Thoracic aorta (tissue), 2 donors: ENCODE results near the gene LDHD. TPM values are rescaled to one million over a fixed set of nuclear protein-coding genes. Genes with fewer than 3 reads are reported as not detected.

Experiments used
- ATAC-seq: fragments of 150-250 bp; one replicate; pipeline ENCODE4 v1.8.0; 2017; ENCODE audit warnings: low read depth; ENCODE audit not compliant: insufficient number of reproducible peaks, low FRiP score
- DNase-seq: peaks from one replicate; pipeline ENCODE4 v3.0.0-alpha.2; 2020; ENCODE audit warnings: low spot score
- H3K27ac ChIP-seq, 2 donors: fragments of 200-600 bp; sonication (generic); 1 replicate in 1 of 2; 2 replicates in 1 of 2; pipeline ENCODE4 v1.5.1; 2016; ENCODE audit warnings: mild to moderate bottlenecking in 2 of 2, moderate library complexity in 2 of 2
- H3K27me3 ChIP-seq: fragments of 200-600 bp; sonication (generic); replicated peaks from 2 replicates; pipeline ENCODE4 v1.6.0; 2016; ENCODE audit warnings: mild to moderate bottlenecking; ENCODE audit not compliant: insufficient read depth
- H3K36me3 ChIP-seq: fragments of 200-600 bp; sonication (generic); one replicate; pipeline ENCODE4 v1.5.1; 2016
- H3K4me1 ChIP-seq, 2 donors: fragments of 200-600 bp; sonication (generic); 1 replicate in 1 of 2; 2 replicates in 1 of 2; pipeline versions ENCODE4 v1.5.1 to v1.6.0; 2016; ENCODE audit warnings: low read depth in 2 of 2, mild to moderate bottlenecking in 1 of 2; ENCODE audit not compliant: control insufficient read depth in 1 of 2
- H3K4me3 ChIP-seq: fragments of 200-600 bp; sonication (generic); 2 replicates; pipeline ENCODE4 v1.5.1; 2016; ENCODE audit warnings: mild to moderate bottlenecking
- H3K9me3 ChIP-seq: fragments of 200-600 bp; sonication (generic); 2 replicates; pipeline ENCODE4 v1.5.1; 2016
- total RNA-seq, 2 donors: library from RNA; depleted of rRNA; stranded (reverse); fragments of >200 nt; gene quantifications; one replicate each; pipeline versions ENCODE4 v1.1.0 to v1.2.3, GENCODE V29; 2016
- TF ChIP-seq, protein P1 (sequence below): fragments of 200-600 bp; sonication (generic); IDR thresholded peaks from one replicate; pipeline ENCODE4 v1.5.1; 2019; ENCODE audit warnings: antibody characterized with exemption

LDHD gene
- total RNA-seq, 2 donors from 2014 or later, result 7.2 to 14.1 TPM

DNA sequence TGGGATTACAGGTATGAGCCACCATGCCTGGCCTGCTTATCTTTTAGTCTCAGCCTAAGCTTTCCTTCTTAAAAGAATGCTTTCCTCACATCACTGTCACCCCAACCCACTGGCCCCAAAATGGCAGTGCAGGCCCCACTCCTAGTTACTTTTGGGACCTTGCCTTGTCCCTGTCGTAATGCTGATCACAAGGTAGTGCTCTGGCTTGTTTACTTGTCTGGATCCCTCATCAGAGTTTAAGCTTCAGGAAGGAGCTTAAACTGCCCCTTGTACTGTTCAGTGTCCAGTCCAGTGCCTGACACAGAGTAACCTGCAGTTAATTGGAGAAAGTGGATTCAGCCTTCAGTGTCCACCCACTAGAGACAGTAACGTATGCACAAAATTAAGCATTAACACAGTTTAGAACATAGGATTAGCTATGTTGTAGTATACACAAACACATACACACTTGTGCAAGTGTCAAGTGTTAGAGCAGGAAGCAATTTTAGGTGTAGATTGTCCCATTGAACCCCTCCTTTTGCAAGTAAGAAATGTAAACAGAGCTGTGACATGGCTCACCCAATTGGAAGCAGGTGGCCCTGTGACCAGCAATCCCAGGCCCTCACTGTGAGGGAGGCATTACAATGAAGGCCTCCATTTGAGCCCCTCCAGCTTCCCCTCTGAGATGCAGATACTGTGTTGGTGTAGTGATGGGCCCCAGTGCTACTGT is 44.2 kb downstream of the LDHD start:
- DNase-seq (no peak), ATAC-seq (no peak)
- Histone ChIP-seq H3K4me1 (peaks cover 0 to 4% of the 10 kb centered on the region in 2 donors), H3K4me3 (no peak overlapping the region), H3K36me3 (no peaks in the 10 kb centered on the region), H3K9me3 (no peaks in the 10 kb centered on the region), H3K27me3 (no peaks in the 10 kb centered on the region), H3K27ac (no peak overlapping the region)
- TF ChIP-seq, protein P1, sequence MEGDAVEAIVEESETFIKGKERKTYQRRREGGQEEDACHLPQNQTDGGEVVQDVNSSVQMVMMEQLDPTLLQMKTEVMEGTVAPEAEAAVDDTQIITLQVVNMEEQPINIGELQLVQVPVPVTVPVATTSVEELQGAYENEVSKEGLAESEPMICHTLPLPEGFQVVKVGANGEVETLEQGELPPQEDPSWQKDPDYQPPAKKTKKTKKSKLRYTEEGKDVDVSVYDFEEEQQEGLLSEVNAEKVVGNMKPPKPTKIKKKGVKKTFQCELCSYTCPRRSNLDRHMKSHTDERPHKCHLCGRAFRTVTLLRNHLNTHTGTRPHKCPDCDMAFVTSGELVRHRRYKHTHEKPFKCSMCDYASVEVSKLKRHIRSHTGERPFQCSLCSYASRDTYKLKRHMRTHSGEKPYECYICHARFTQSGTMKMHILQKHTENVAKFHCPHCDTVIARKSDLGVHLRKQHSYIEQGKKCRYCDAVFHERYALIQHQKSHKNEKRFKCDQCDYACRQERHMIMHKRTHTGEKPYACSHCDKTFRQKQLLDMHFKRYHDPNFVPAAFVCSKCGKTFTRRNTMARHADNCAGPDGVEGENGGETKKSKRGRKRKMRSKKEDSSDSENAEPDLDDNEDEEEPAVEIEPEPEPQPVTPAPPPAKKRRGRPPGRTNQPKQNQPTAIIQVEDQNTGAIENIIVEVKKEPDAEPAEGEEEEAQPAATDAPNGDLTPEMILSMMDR, result no peak

DNA sequence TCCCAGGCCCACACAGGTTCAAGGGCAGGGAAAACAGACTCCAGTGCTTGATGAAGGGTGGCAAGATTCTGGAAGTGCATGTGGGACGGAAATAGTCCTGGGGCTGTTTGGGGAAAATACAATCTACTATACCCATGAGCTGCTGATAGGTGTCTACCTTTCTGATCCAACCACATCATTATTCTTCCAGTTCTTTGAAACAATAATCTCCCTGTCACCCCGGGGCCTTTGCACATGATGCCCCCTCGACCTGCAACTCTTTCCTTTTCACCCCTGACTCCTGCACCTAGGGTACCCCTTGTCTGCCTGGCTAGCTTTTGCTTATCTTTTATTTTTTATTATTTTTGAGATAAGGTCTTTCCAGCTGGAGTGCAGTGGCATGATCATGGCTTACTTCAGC is 45.0 kb downstream of the LDHD start:
- no peaks in the 10 kb centered on the region for H3K36me3 ChIP-seq
- ATAC-seq (no peak), DNase-seq (no peak)
- H3K9me3 ChIP-seq, result no peaks in the 10 kb centered on the region
- no peak overlapping the region for H3K4me3 ChIP-seq
- H3K27ac ChIP-seq, result no peak overlapping the region
- no peaks in the 10 kb centered on the region for H3K27me3 ChIP-seq
- peaks cover 0 to 4% of the 10 kb centered on the region in 2 donors for H3K4me1 ChIP-seq
- TF ChIP-seq, protein P1, result no peak

DNA sequence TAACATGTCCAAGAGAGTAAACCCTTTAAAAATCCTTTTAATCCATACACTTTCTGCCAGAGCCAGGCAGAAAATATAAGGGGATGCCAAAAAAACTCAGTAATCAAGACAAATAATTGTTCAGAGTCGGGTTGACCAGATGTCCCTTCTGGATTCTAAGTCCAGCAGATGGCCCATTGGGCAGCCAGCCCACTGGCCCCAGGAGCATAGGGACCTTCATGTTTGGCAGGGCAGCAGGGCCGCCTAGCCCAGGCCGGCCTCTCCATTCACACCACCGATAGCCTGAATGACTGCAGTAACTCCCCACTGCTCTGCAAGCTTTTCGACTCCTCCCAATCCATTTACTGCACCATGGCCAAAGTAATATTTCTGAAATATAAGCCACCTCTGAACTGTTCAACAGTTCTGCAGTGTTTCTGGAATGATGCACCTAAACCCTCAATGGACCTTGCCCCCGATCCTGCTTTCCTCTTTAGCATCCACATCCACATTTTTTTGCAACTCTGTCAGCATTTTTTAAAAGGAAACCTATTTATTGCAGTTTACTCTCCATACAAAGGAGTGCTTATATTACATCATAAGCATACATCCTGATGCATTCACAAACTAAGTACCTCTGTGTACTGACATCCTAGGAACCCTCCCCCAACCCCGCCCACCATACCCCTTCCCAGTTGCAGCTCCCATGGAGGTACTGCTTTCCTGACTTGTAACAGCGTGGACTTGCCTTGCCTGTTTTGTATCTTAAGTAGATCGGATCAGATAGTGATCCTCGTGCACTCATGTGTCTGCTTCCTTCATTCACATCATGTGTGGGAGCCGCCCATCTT is 46.4 kb downstream of the LDHD start:
- Histone ChIP-seq H3K9me3 (no peaks in the 10 kb centered on the region), H3K4me1 (peaks cover 0 to 4% of the 10 kb centered on the region in 2 donors), H3K27ac (no peak overlapping the region), H3K27me3 (no peaks in the 10 kb centered on the region), H3K4me3 (no peak overlapping the region), H3K36me3 (no peaks in the 10 kb centered on the region)
- no peak for DNase-seq
- TF ChIP-seq, protein P1, result no peak
- ATAC-seq, result no peak

DNA sequence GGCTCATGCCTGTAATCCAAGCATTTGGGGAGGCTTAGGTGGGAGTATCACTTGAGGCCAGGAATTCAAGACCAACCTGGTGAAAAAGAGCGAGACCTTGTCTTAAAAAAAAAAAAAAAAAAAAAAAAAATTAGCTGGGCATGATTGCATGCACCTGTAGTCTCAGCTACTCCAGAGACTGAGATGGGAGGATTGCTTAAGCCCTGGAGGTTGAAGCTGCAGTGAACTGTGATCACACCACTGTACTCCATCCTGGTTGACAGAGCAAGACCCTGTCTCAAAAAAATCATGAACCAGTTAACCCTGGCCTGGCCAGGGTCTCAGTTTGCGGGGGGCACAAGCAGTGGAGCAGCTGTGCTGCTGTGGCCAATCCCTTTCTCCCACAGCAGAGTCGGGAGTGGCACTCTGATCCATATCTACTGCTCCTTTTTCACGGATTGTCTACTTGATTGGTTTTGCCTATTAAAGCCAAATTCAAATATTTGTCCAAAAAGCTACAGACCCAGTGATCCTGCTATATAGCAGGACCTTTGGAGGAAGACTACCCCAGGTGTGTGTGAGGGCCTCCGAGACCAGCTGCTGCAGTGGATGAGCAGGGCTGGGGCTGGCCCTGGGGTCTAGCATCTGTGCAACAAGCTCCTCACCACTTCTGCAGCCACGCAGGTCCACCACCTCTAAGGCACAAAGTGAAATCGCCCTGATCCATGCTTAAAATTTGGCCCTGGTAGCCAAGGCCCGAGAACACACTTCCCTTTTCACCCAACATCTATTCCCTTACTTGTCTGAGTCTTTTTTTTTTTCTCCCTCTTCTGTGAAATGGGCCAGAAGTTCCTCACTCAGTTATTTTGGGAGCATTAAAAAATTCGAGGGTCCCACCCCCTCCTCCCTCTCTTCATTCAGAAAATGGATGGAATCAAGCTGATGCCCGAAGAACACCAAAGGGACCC is 48.2 kb downstream of the LDHD start:
- no peaks in the 10 kb centered on the region for H3K36me3 ChIP-seq
- no peak for ATAC-seq
- no peak overlapping the region for H3K4me3 ChIP-seq
- H3K27ac ChIP-seq, result no peak overlapping the region
- DNase-seq, result no peak
- no peaks in the 10 kb centered on the region for H3K27me3 ChIP-seq
- TF ChIP-seq, protein P1, result no peak
- no peaks in the 10 kb centered on the region for H3K9me3 ChIP-seq
- peaks cover 0 to 4% of the 10 kb centered on the region in 2 donors for H3K4me1 ChIP-seq
